ENCODE data around the gene TES. TPM values are rescaled to one million over a fixed set of nuclear protein-coding genes. Genes with fewer than 3 reads are reported as not detected.

The TES gene
- total and polyA plus RNA-seq, 2 of the 8 experiments (the other 6 are each of a cell fraction or from before 2014, with no cell fraction given) = 18.2 to 36.3 TPM

DNA sequence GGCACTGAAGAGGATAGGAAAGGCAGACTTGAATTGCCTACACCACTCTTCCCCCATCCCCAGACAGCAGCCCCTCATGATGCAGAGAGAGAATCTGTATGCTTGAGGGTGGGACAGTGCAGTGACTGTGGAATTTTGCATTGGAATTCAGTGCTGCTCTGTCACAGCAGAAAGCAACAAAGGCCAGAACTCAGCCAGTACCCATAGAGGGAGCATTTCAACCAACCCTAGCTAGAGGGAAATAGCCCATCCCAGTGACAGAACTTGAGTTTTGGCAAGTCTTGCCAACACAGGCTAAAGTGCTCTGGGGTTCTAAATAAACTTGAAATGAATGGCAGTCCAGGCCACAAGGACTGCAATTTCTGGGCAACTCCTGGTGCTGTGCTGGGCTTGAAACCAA, 80.4 kb downstream of the TES start:
- Histone ChIP-seq H3K27ac (ENCODE audit: low read depth, low read length) (no peak overlapping the region), H2BK5ac (ENCODE audit: low read depth, low read length) (no peak overlapping the region), H4K91ac (replicated peaks; ENCODE audit: insufficient read length, low read length) (no peak overlapping the region), H3K18ac (ENCODE audit: extremely low read depth, low read length) (no peak overlapping the region), H2AK5ac (ENCODE audit: low read depth, low read length) (no peak overlapping the region), H3K36me3 (ENCODE audit: control insufficient read depth in 2 of 4, insufficient read depth in 4 of 4, low read length in 3 of 4) (no peaks in the 10 kb centered on the region), H3K23me2 (ENCODE audit: low read depth, low read length) (no peaks in the 10 kb centered on the region), H2BK15ac (ENCODE audit: low read length) (no peak overlapping the region), H3K27me3 (replicated peaks in 1 of 4; ENCODE audit: control insufficient read depth in 3 of 4, extremely low read depth in 1 of 4, insufficient read depth in 3 of 4, low read length in 3 of 4) (no peaks in the 10 kb centered on the region), H3K9ac (replicated peaks in 1 of 4; ENCODE audit: extremely low read depth in 1 of 4, low read depth in 3 of 4, low read length in 3 of 4) (no peak overlapping the region), H3K4me1 (replicated peaks in 1 of 4; ENCODE audit: control insufficient read depth in 3 of 4, insufficient read depth in 4 of 4, low read length in 3 of 4) (no peaks in the 10 kb centered on the region), H3K4me2 (ENCODE audit: insufficient read depth in 1 of 2, low read depth in 2 of 2, low read length in 2 of 2) (no peak overlapping the region), H4K8ac (ENCODE audit: extremely low read depth, insufficient read depth, low read length) (no peak overlapping the region), H3K4me3 (ENCODE audit: extremely low read depth in 1 of 4, insufficient read depth in 2 of 4, low read depth in 3 of 4, low read length in 4 of 4) (no peak overlapping the region), H3K79me2 (ENCODE audit: control insufficient read depth in 1 of 2, insufficient read depth in 2 of 2, low read length in 2 of 2) (no peaks in the 10 kb centered on the region), H4K20me1 (replicated peaks in 1 of 2; ENCODE audit: control insufficient read depth in 1 of 2, insufficient read depth in 2 of 2, low read length in 2 of 2) (no peaks in the 10 kb centered on the region), H2BK12ac (ENCODE audit: low read depth, low read length) (no peak overlapping the region), H3K14ac (ENCODE audit: insufficient read length) (no peak overlapping the region), H4K5ac (ENCODE audit: insufficient read length, low read depth, low read length) (no peak overlapping the region), H2BK20ac (ENCODE audit: low read length) (no peak overlapping the region), H3K79me1 (ENCODE audit: low read depth, low read length) (no peaks in the 10 kb centered on the region), H3K56ac (replicated peaks; ENCODE audit: insufficient read length, low read depth, low read length) (no peak overlapping the region), H3K4ac (replicated peaks; ENCODE audit: insufficient read length, low read depth, low read length) (no peak overlapping the region), H3K23ac (ENCODE audit: insufficient read length) (no peak overlapping the region), H3K9me3 (ENCODE audit: insufficient read depth in 2 of 2, low read depth in 1 of 2, low read length in 1 of 2) (no peaks in the 10 kb centered on the region), H2AFZ (ENCODE audit: low read length) (no peak overlapping the region), H2BK120ac (replicated peaks; ENCODE audit: low read depth, low read length) (no peak overlapping the region)
- FAIRE-seq (no peak), DNase-seq (ENCODE audit: low read depth in 1 of 2, low spot score in 2 of 2) (no peak)
- POLR2A ChIA-PET (ENCODE audit: partially characterized antibody) = no interaction called here
- CTCF ChIA-PET (ENCODE audit: partially characterized antibody) = interaction anchor here (0.6 to 2.2 kb wide), 13 partner anchors 9 to 301 kb away, joined by 3 to 9 read pairs (median 4); no protein-coding TSS in a partner anchor
- TF ChIP-seq, protein P1, sequence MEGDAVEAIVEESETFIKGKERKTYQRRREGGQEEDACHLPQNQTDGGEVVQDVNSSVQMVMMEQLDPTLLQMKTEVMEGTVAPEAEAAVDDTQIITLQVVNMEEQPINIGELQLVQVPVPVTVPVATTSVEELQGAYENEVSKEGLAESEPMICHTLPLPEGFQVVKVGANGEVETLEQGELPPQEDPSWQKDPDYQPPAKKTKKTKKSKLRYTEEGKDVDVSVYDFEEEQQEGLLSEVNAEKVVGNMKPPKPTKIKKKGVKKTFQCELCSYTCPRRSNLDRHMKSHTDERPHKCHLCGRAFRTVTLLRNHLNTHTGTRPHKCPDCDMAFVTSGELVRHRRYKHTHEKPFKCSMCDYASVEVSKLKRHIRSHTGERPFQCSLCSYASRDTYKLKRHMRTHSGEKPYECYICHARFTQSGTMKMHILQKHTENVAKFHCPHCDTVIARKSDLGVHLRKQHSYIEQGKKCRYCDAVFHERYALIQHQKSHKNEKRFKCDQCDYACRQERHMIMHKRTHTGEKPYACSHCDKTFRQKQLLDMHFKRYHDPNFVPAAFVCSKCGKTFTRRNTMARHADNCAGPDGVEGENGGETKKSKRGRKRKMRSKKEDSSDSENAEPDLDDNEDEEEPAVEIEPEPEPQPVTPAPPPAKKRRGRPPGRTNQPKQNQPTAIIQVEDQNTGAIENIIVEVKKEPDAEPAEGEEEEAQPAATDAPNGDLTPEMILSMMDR (IDR thresholded peaks at IDR 0.05; ENCODE audit: control extremely low read depth in 1 of 3, insufficient read depth in 1 of 3, low read depth in 1 of 3, low read length in 3 of 3) = peak in 2 of 3 experiments; percentile 5 to 37; a peak in 2 of 4 replicates
- TF ChIP-seq CHD2 (IDR thresholded peaks at IDR 0.05; ENCODE audit: low read length) (no peak), TCF12 (IDR thresholded peaks at IDR 0.05; ENCODE audit: low read depth, low read length) (no peak), RAD21 (IDR thresholded peaks at IDR 0.05 in 1 of 2, conservative IDR thresholded peaks at IDR 0.05 in 1 of 2; ENCODE audit: low read depth in 2 of 2, low read length in 2 of 2) (peak; percentile 23 to 47; a peak in 3 of 4 replicates)
- TF ChIP-seq, protein P2, sequence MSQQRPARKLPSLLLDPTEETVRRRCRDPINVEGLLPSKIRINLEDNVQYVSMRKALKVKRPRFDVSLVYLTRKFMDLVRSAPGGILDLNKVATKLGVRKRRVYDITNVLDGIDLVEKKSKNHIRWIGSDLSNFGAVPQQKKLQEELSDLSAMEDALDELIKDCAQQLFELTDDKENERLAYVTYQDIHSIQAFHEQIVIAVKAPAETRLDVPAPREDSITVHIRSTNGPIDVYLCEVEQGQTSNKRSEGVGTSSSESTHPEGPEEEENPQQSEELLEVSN (IDR thresholded peaks at IDR 0.05) = no peak
